Measurements from ENCODE around the gene ANKRD60. TPM values are rescaled to one million over a fixed set of nuclear protein-coding genes. Genes with fewer than 3 reads are reported as not detected.

ANKRD60 gene
- total and polyA plus RNA-seq, 7 experiments from 2014 or later, result not detected

DNA sequence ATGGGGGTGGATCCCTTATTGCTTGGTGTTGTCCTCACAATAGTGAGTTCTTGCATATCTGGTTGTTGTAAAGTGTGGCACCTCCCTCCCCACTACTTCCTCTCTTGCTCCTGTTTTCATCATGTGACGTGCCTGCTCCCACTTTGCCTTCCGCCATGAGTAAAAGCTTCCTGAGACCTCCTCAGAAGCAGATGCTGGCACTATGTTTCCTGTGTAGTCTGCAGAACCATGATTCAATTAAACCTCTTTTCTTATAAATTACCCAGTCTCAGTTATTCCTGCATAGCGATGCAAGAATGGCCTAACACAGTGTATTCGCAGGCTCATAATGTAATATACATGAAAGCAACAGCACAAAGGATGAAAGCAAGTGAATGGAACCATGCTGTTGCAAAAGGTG, 28.4 kb upstream of the ANKRD60 start:
- H3K27ac Mint-ChIP-seq, result peak overlapping the region in 4 of 9 donors; percentile 19 to 82 (median 26)
- DNase-seq (no peak), ATAC-seq (no peak)
- POLR2A ChIA-PET, result no interaction called here
- H3K27me3 ChIP-seq (ENCODE audit: control insufficient read depth in 2 of 2, insufficient read depth in 2 of 2, low read length in 2 of 2), result no peaks in the 10 kb centered on the region
- no peak overlapping the region for H3K4me3 Mint-ChIP-seq
- H3K36me3 ChIP-seq (ENCODE audit: control insufficient read depth in 2 of 3, insufficient read depth in 3 of 3, low read length in 3 of 3), result peaks cover 0 to 7% (median 0%) of the 10 kb centered on the region in 3 experiments
- H3K27ac ChIP-seq (ENCODE audit: low read depth, low read length), result no peak overlapping the region
- H3K4me1 ChIP-seq (ENCODE audit: control insufficient read depth in 2 of 2, insufficient read depth in 2 of 2, low read length in 2 of 2), result no peaks in the 10 kb centered on the region
- CTCF ChIA-PET, result no interaction called here
- intact Hi-C loops (cut with micrococcal nuclease), result no loop called here
- peaks cover 0 to 9% (median 0%) of the 10 kb centered on the region in 11 donors for H3K9me3 Mint-ChIP-seq
- H3K4me1 Mint-ChIP-seq, result peaks cover 7 to 37% (median 19%) of the 10 kb centered on the region in 7 donors
- H3K4me3 ChIP-seq (ENCODE audit: low read length), result no peak overlapping the region
- H3K27me3 Mint-ChIP-seq, result no peaks in the 10 kb centered on the region
- peaks cover 0 to 41% (median 23%) of the 10 kb centered on the region in 5 donors for H3K36me3 Mint-ChIP-seq
- no peaks in the 10 kb centered on the region for H3K9me3 ChIP-seq (ENCODE audit: control insufficient read depth in 2 of 3, low read length in 3 of 3)

DNA sequence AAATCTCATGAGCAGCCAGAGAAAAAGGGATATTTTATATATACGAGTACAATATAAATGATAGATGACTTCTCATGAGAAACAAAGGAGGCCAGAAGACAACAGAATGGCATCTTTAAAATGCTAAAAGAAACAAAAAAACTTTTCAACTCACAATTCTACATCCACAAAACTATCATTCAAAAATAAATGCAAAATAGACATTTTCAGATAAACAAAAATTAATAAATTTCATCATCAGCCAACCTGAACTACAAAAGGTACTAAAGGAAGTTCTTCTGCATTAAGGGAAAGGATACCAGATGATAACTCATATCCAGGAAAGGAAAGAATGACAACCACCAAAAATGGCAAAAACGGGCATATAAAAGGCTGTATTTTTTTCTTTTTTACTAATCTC, 27.9 kb upstream of the ANKRD60 start:
- CTCF ChIA-PET, result no interaction called here
- Mint-ChIP-seq H3K27me3 (no peaks in the 10 kb centered on the region), H3K27ac (peak overlapping the region in 1 of 9 donors; percentile 4), H3K9me3 (peaks cover 0 to 9% (median 0%) of the 10 kb centered on the region in 11 donors), H3K4me1 (peaks cover 7 to 42% (median 20%) of the 10 kb centered on the region in 7 donors), H3K36me3 (peaks cover 0 to 41% (median 22%) of the 10 kb centered on the region in 5 donors), H3K4me3 (no peak overlapping the region)
- peaks cover 0 to 7% (median 0%) of the 10 kb centered on the region in 3 experiments for H3K36me3 ChIP-seq (ENCODE audit: control insufficient read depth in 2 of 3, insufficient read depth in 3 of 3, low read length in 3 of 3)
- no peaks in the 10 kb centered on the region for H3K4me1 ChIP-seq (ENCODE audit: control insufficient read depth in 2 of 2, insufficient read depth in 2 of 2, low read length in 2 of 2)
- no peaks in the 10 kb centered on the region for H3K27me3 ChIP-seq (ENCODE audit: control insufficient read depth in 2 of 2, insufficient read depth in 2 of 2, low read length in 2 of 2)
- no peaks in the 10 kb centered on the region for H3K9me3 ChIP-seq (ENCODE audit: control insufficient read depth in 2 of 3, low read length in 3 of 3)
- no peak overlapping the region for H3K27ac ChIP-seq (ENCODE audit: low read depth, low read length)
- no peak for DNase-seq
- intact Hi-C loops (cut with micrococcal nuclease), result no loop called here
- POLR2A ChIA-PET, result no interaction called here
- ATAC-seq, result no peak
- no peak overlapping the region for H3K4me3 ChIP-seq (ENCODE audit: low read length)

DNA sequence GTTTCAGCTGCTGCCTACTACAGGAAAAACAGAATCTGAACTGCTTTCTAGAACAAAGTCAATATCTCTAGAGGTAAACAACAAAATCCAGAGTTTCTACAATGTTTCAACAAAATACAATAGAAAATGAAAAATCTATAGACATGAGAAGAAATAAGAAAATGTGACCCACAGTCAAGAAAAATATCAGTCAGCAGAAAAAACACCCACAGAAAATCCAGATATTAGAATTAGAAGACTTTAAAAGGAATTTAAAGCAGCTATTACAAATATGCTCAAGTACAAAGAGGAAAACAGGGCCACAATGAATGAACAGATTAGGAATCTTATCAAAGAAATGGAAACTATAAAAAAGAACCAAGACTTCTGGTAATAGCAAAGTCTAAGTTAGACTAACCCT, 26.4 kb upstream of the ANKRD60 start:
- ChIA-PET POLR2A (no interaction called here), CTCF (no interaction called here)
- intact Hi-C loops (cut with micrococcal nuclease), result loop anchor here in 1 of 2 donors (5.0 kb wide), 1 partner anchor 52 kb away; the partner anchor contains the start of gene RAB22A
- no peak overlapping the region for H3K27ac ChIP-seq (ENCODE audit: low read depth, low read length)
- no peaks in the 10 kb centered on the region for H3K27me3 Mint-ChIP-seq
- no peaks in the 10 kb centered on the region for H3K27me3 ChIP-seq (ENCODE audit: control insufficient read depth in 2 of 2, insufficient read depth in 2 of 2, low read length in 2 of 2)
- H3K4me1 ChIP-seq (ENCODE audit: control insufficient read depth in 2 of 2, insufficient read depth in 2 of 2, low read length in 2 of 2), result no peaks in the 10 kb centered on the region
- no peak overlapping the region for H3K4me3 Mint-ChIP-seq
- peaks cover 7 to 48% (median 30%) of the 10 kb centered on the region in 7 donors for H3K4me1 Mint-ChIP-seq
- H3K9me3 ChIP-seq (ENCODE audit: control insufficient read depth in 2 of 3, low read length in 3 of 3), result no peaks in the 10 kb centered on the region
- peaks cover 5 to 44% (median 27%) of the 10 kb centered on the region in 5 donors for H3K36me3 Mint-ChIP-seq
- no peak for ATAC-seq
- peaks cover 0 to 7% (median 0%) of the 10 kb centered on the region in 3 experiments for H3K36me3 ChIP-seq (ENCODE audit: control insufficient read depth in 2 of 3, insufficient read depth in 3 of 3, low read length in 3 of 3)
- H3K27ac Mint-ChIP-seq, result no peak overlapping the region
- no peak overlapping the region for H3K4me3 ChIP-seq (ENCODE audit: low read length)
- peaks cover 0 to 9% (median 0%) of the 10 kb centered on the region in 11 donors for H3K9me3 Mint-ChIP-seq
- DNase-seq, result no peak

DNA sequence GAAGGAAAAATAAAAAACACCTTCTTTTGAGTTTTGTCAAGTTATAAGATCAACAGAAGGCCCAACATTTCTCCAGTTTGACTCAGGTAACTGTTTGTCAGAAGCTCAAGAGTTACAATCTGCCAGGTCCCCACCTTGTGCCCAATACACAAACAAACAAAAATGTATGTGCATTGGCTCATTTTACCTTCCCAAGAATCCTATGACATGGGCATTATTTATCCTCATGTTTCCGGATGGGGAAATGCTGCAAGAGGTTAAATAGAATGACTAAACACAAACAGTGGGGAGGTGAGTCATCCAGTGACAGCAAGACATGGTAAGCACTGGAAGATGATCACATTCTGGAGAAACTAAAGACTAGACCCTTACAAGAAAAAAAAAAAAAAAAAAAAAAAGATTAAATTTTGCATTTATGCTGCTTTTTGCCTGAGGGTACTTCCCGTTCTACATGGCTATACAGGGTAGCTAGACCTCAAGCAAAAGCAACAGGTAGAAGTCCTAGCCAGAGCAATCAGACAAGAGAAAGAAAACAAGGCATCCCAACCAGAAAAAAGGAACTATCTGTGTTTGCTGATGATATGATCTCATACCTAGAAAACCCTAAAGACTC, 23.6 kb upstream of the ANKRD60 start:
- no peak overlapping the region for H3K4me3 ChIP-seq (ENCODE audit: low read length)
- no peaks in the 10 kb centered on the region for H3K27me3 ChIP-seq (ENCODE audit: control insufficient read depth in 2 of 2, insufficient read depth in 2 of 2, low read length in 2 of 2)
- Mint-ChIP-seq H3K36me3 (peaks cover 5 to 40% (median 32%) of the 10 kb centered on the region in 5 donors), H3K4me3 (peak overlapping the region in 1 of 10 donors; percentile 19), H3K9me3 (peaks cover 0 to 9% (median 0%) of the 10 kb centered on the region in 11 donors), H3K27me3 (no peaks in the 10 kb centered on the region), H3K4me1 (peaks cover 0 to 38% (median 25%) of the 10 kb centered on the region in 7 donors), H3K27ac (peak overlapping the region in 1 of 9 donors; percentile 15)
- peaks cover 0 to 10% (median 0%) of the 10 kb centered on the region in 3 experiments for H3K36me3 ChIP-seq (ENCODE audit: control insufficient read depth in 2 of 3, insufficient read depth in 3 of 3, low read length in 3 of 3)
- ChIA-PET CTCF (interaction anchor here (0.6 kb wide), 1 partner anchor 1269 kb away, joined by 3 read pairs; no protein-coding TSS in a partner anchor), POLR2A (interaction anchor here (0.9 to 1.4 kb wide), 2 partner anchors 55 to 56 kb away, joined by 3 to 5 read pairs; no protein-coding TSS in a partner anchor)
- no peaks in the 10 kb centered on the region for H3K9me3 ChIP-seq (ENCODE audit: control insufficient read depth in 2 of 3, low read length in 3 of 3)
- intact Hi-C loops (cut with micrococcal nuclease), result loop anchor here in 1 of 2 donors (5.0 kb wide), 1 partner anchor 55 kb away; the partner anchor contains the start of gene RAB22A
- H3K27ac ChIP-seq (ENCODE audit: low read depth, low read length), result no peak overlapping the region
- DNase-seq, result no peak
- no peak for ATAC-seq
- H3K4me1 ChIP-seq (ENCODE audit: control insufficient read depth in 2 of 2, insufficient read depth in 2 of 2, low read length in 2 of 2), result no peaks in the 10 kb centered on the region

DNA sequence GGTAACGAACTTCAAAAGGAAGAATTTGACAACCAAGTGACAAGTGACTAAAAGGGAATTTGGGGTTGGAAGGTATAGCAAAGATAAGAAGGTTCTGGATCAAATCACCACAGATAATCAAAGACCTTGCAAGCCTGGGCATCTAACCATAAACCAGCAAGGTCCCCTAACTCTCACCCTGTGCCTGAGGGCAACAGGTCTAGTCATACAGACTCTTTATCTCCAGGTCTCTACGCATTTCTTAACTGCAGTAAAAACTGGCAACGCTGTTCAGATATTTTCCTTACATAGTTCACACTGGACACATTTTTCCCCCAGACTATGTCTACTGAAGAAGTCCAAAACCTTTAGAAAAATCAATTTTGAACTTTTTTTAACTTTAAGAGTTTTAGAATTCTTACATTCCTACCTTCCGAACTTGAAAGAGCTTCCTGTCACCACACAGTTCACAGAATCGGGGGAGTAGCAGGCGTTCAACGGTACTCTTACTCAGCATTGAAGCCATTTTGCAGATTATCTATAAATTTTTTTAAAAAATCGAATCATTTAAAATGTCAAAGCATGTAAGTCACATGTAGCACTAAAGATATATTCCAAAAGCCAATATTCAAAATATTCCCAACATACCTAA, 23.0 kb upstream of the ANKRD60 start:
- Mint-ChIP-seq H3K36me3 (peaks cover 5 to 40% (median 34%) of the 10 kb centered on the region in 5 donors), H3K4me1 (peaks cover 0 to 32% (median 20%) of the 10 kb centered on the region in 7 donors), H3K27ac (peak overlapping the region in 4 of 9 donors; percentile 15 to 65 (median 30)), H3K4me3 (peak overlapping the region in 6 of 10 donors; percentile 2 to 49 (median 32)), H3K27me3 (no peaks in the 10 kb centered on the region), H3K9me3 (peaks cover 0 to 9% (median 0%) of the 10 kb centered on the region in 11 donors)
- Histone ChIP-seq H3K27ac (ENCODE audit: low read depth, low read length) (no peak overlapping the region), H3K36me3 (ENCODE audit: control insufficient read depth in 2 of 3, insufficient read depth in 3 of 3, low read length in 3 of 3) (peaks cover 0 to 15% (median 0%) of the 10 kb centered on the region in 3 experiments), H3K4me3 (ENCODE audit: low read length) (no peak overlapping the region), H3K27me3 (ENCODE audit: control insufficient read depth in 2 of 2, insufficient read depth in 2 of 2, low read length in 2 of 2) (no peaks in the 10 kb centered on the region), H3K4me1 (ENCODE audit: control insufficient read depth in 2 of 2, insufficient read depth in 2 of 2, low read length in 2 of 2) (no peaks in the 10 kb centered on the region), H3K9me3 (ENCODE audit: control insufficient read depth in 2 of 3, low read length in 3 of 3) (no peaks in the 10 kb centered on the region)
- ATAC-seq (no peak), DNase-seq (peak in 1 of 9 donors; percentile 6)
- intact Hi-C loops (cut with micrococcal nuclease), result loop anchor here in 1 of 2 donors (5.0 kb wide), 1 partner anchor 56 kb away; the partner anchor contains the start of gene RAB22A
- ChIA-PET CTCF (interaction anchor here (0.6 kb wide), 1 partner anchor 1269 kb away, joined by 3 read pairs; no protein-coding TSS in a partner anchor), POLR2A (interaction anchor here (0.9 kb wide), 1 partner anchor 55 kb away, joined by 5 read pairs; no protein-coding TSS in a partner anchor)

DNA sequence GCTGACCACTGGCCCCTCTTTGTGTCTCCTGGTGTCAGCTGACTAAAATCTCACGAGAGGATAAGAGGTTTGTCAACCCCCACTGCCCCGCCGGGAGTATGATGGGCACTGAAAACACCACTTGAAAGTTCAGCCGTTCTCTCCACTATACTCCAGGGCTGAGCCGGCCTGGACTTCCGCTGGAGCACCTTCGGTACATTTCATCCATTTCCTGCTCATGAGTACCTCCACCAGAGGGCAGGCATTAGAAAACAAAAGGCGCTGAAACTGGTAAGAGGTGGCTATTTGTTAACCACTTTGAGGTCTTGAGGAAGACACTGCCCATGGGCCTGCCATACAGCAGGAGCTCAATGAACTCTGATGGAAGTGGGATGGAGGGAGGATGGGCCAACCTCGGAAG, 17.9 kb upstream of the ANKRD60 start:
- H3K4me1 Mint-ChIP-seq, result peaks cover 0 to 10% (median 4%) of the 10 kb centered on the region in 7 donors
- H3K36me3 ChIP-seq (ENCODE audit: control insufficient read depth in 2 of 3, insufficient read depth in 3 of 3, low read length in 3 of 3), result peaks cover 0 to 50% (median 0%) of the 10 kb centered on the region in 3 experiments
- no peak overlapping the region for H3K4me3 ChIP-seq (ENCODE audit: low read length)
- H3K27me3 Mint-ChIP-seq, result no peaks in the 10 kb centered on the region
- H3K27ac Mint-ChIP-seq, result no peak overlapping the region
- intact Hi-C loops (cut with micrococcal nuclease), result no loop called here
- no peaks in the 10 kb centered on the region for H3K27me3 ChIP-seq (ENCODE audit: control insufficient read depth in 2 of 2, insufficient read depth in 2 of 2, low read length in 2 of 2)
- POLR2A ChIA-PET, result interaction anchor here (0.8 kb wide), 1 partner anchor 9 kb away, joined by 5 read pairs; no protein-coding TSS in a partner anchor
- H3K4me1 ChIP-seq (ENCODE audit: control insufficient read depth in 2 of 2, insufficient read depth in 2 of 2, low read length in 2 of 2), result no peaks in the 10 kb centered on the region
- CTCF ChIA-PET, result no interaction called here
- no peaks in the 10 kb centered on the region for H3K9me3 Mint-ChIP-seq
- H3K27ac ChIP-seq (ENCODE audit: low read depth, low read length), result no peak overlapping the region
- peaks cover 5 to 51% (median 20%) of the 10 kb centered on the region in 5 donors for H3K36me3 Mint-ChIP-seq
- no peak for DNase-seq
- no peak for ATAC-seq
- no peak overlapping the region for H3K4me3 Mint-ChIP-seq
- H3K9me3 ChIP-seq (ENCODE audit: control insufficient read depth in 2 of 3, low read length in 3 of 3), result no peaks in the 10 kb centered on the region

Measured in naive thymus-derived CD4-positive, alpha-beta T cell (primary cell).